RPMI8226 (cell line): ENCODE results near the gene SMYD1.

Experiments used
- DNase-seq: peaks from one replicate; pipeline ENCODE4 v3.0.0-alpha.2; 2015

The SMYD1 gene

GRCh38 chr2:88090446-88091283, 23.0 kb downstream of the SMYD1 start:
- no peak for DNase-seq

GRCh38 chr2:88091943-88092342, 24.3 kb downstream of the SMYD1 start:
- DNase-seq, result no peak

GRCh38 chr2:88092773-88093172, 25.1 kb downstream of the SMYD1 start:
- DNase-seq, result no peak

GRCh38 chr2:88095022-88095421, 27.4 kb downstream of the SMYD1 start:
- DNase-seq, result no peak

DNA sequence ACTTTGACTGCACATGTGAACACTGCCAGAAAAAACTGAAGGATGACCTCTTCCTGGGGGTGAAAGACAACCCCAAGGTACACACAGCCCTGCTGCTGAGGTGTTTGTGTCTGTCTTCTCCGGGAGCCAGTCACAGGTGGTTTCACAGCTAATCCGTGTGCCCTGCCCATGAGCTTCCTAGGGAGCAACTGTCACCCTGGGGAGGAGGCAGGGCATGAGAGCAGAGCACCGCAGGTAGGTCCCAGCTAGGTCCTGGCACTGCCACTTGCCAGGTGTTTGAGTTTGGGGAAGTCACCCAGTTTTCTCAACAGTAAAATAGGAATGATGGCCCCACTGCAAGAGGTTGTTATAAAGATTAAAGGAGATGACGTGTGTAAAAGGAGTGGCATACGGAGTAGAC, 29.1 kb downstream of the SMYD1 start:
- no peak for DNase-seq

- DNase-seq, result no peak
Observed at GRCh38 chr2:88097192-88097591, 29.6 kb downstream of the SMYD1 start.

DNA sequence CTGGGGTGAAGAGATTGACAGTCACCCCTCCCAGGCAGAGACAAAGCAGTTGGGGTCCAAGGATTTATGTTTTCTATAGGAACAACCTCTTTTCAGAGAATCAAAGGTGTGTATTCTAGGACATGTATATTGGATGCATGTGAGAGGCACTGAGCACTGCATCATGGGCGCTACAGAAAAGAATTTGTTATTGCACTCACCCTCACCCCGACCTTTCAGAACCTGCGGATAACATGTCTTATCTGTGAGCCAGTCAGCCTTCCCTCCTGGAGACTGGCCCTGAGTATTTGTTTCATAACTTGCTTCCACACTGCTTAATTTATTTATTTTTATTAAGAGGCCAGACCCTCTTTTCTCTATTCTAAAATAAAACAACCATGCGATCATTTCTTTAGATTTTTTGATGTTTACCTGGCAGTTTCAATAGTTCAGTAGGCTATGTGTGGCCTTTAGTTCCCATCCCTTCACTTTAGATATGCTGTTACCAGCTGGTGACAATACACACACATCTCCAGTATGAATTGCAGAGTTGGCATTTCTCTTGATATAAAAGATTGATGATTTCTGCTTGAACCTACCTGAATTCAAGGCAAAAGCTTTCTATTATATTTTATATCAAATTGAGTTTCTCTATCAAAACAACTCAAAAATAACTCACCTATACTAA, 30.4 kb downstream of the SMYD1 start:
- DNase-seq, result no peak

DNA sequence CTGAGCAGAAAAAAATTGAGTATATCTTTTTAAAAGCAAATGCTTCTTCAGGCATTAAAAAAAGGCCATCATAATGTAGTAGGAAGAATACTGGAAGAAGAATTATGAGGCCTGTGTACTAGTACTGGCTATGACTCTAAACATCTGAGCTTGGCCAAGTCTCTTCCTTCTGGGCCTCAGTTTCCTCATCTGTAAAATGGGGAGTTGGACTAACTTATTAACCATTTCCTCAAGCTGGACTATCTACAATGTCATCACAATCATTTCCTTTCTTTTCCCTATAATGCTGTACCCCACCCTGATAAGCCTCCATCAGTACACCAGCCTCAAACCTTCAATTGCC, 30.9 kb downstream of the SMYD1 start:
- DNase-seq, result no peak

- no peak for DNase-seq
Observed at GRCh38 chr2:88099798-88100488, 32.3 kb downstream of the SMYD1 start.

GRCh38 chr2:88100489-88100858, 32.8 kb downstream of the SMYD1 start:
- DNase-seq, result no peak

GRCh38 chr2:88108796-88109195, 41.2 kb downstream of the SMYD1 start:
- DNase-seq, result no peak

GRCh38 chr2:88110830-88111229, 43.2 kb downstream of the SMYD1 start:
- DNase-seq, result no peak

DNA sequence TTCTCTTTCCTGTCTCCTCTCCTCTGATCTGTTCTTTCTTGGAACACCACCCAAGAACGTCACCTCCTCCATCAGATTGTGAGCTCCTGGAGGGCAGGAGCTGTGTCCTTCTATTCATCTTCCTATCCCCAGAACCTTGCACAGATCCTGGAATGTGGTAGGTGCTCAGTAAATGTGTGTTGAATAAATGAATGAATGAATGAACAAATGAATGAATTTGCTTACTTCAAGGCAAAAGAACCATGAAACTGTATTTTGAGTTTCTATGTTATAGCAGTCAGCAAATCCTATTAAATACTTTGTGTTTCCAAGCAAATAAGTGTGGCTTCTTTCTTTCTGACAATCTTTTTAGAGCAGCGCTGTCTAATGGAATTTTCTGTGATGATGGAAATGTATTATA, 45.4 kb downstream of the SMYD1 start:
- DNase-seq, result no peak

DNA sequence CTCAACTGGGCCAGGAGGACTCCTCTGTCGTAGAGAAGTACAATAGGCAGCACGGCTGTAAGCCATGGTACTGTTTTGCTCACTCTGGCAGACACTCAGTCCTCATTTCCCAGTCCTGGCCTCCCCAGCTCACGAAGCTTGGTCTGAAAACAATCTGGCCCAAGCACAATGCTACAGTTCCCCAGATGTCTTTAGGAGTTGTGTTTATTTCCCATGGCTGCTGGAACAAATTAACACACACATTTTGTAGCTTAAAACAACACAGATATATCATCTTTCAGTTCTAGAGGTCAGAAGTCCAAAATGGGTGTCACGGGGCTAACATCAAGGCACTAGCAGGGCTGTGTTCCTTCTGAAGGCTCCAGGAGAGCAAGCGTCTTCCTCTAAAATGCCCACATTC, 47.3 kb downstream of the SMYD1 start:
- no peak for DNase-seq

GRCh38 chr2:88115825-88116518, 48.3 kb downstream of the SMYD1 start:
- no peak for DNase-seq

- no peak for DNase-seq
Observed at GRCh38 chr2:88116669-88117432, 49.2 kb downstream of the SMYD1 start.

GRCh38 chr2:88117973-88118372, 50.3 kb downstream of the SMYD1 start:
- DNase-seq, result no peak

DNA sequence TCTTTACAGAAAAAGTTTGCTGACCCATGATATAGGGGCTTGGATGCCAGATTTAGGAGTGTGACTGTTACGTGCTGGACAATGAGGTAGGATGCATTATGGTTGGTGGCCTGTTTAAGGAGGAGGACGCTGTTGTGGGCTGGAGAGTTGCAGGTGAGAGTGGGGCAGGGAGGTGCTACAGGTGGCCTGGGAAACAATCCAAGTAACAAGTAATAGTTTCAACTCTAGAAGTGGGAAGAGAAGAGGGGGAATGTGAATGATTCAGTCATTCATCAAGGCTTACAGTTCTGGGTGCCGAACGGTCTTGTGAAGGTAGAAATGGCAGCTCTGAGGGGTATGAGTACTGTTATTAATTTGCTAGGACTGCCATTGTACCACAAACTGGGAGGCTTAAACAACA, 54.1 kb downstream of the SMYD1 start:
- DNase-seq, result no peak

DNA sequence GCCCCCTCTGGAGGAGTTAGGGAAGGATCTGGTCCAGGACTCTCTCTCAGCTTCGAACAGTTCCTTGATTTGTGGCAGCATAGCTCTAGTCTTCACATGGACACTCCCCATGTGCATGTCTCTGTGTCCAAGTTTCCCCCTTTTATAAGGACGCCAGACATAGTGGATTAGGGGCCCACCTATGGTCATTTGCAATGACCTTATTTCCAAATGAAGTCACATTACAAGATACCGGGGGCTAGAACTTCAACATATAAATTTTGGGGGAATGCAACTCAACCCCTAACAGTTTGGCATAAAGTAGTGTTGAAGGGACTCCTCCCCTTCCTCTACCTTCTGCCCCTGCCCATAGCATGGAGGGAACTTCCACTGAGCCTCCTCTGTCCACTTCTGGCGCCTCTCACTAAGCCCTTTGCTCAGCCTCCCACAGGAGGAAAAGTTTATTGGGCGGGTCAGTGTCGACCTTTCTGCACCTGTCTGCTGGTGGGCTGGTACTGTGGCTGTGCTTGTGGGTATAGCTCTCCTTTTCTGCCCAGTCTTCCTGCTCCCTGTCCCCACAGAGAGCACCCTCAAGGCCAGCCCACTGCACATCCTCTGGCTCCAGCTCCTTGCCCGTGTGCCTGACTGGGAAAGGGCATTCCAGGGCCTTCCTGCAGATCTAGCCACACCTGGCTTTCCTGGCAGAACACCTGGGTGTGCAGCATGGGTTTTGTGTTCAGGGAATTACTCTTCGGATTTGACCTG, 54.7 kb downstream of the SMYD1 start:
- DNase-seq, result no peak

GRCh38 chr2:88123164-88123974, 55.7 kb downstream of the SMYD1 start:
- no peak for DNase-seq
